HCT116 (cell line): ENCODE data around the gene ZFAND6. TPM values are rescaled to one million over a fixed set of nuclear protein-coding genes. Genes with fewer than 3 reads are reported as not detected.

Source experiments
- ATAC-seq: fragments of 200-7000 bp; cut with Tn5 transposase; 2 replicates; pipeline ENCODE4 v1.9.1; 2020; ENCODE audit warnings: mild to moderate bottlenecking, moderate library complexity
- BruUV-seq: library from RNA; stranded (reverse); fragments of 400-500 nt; replicated peaks from 2 replicates; lab custom pipeline; 2021; lab: Mats Ljungman, UMichigan
- CTCF ChIA-PET: fragments of 300-600 bp; sonication (Branson Sonifier 250); formaldehyde crosslinking; loops from one replicate; lab custom pipeline; 2021; ENCODE audit warnings: antibody characterized with exemption; lab: Charles Lee
- POLR2A ChIA-PET: fragments of 300-600, 350-600 bp; sonication (Branson Sonifier 250); formaldehyde crosslinking; loops from one replicate; lab custom pipeline; 2021; ENCODE audit warnings: antibody characterized with exemption; lab: Charles Lee
- RAD21 ChIA-PET, 2 experiments: fragments of 300-600 bp; sonication (Branson Sonifier 250); formaldehyde crosslinking; loops; one replicate each; lab custom pipeline; 2023; ENCODE audit warnings: low total read pairs in 2 of 2; ENCODE audit not compliant: uncharacterized antibody in 2 of 2, unreplicated experiment in 2 of 2, low non-redundant PET in 1 of 2; lab: Charles Lee
- DNase-seq: peaks from one replicate; pipeline ENCODE4 v3.0.0-alpha.2; 2010; ENCODE audit warnings: low read depth, low spot score
- H2AFZ ChIP-seq: fragments of 200-600 bp; shearing (Covaris generic), sonication (generic); 2 replicates; pipeline ENCODE4 v1.6.1; 2017; ENCODE audit warnings: low read depth, mixed run types, mixed read lengths, antibody characterized with exemption, low read length; ENCODE audit not compliant: poor library complexity, severe bottlenecking
- H3K27ac ChIP-seq: 2 replicates; pipeline ENCODE4 v1.5.1; 2012; ENCODE audit warnings: low read depth, low read length
- H3K27me3 ChIP-seq: fragments of 200-600 bp; sonication (generic); 2 replicates; pipeline ENCODE4 v1.6.1; 2016; ENCODE audit warnings: mixed run types, low read length, mixed read lengths; ENCODE audit not compliant: insufficient read depth
- H3K36me3 ChIP-seq, 2 experiments: fragments of 200-500 bp in 1 of 2; fragments of 200-600 bp in 1 of 2; sonication (Bioruptor generic) in 1 of 2; sonication (generic) in 1 of 2; 2 replicates each; pipeline versions ENCODE4 v1.5.1 to v1.6.1; 2014 to 2016; ENCODE audit warnings: low read length in 2 of 2, inconsistent platforms in 1 of 2, mixed read lengths in 1 of 2, mixed run types in 1 of 2; ENCODE audit not compliant: insufficient read depth in 2 of 2, control insufficient read depth in 1 of 2
- H3K4me1 ChIP-seq, 2 experiments: fragments of 200-600 bp in 1 of 2; sonication (generic) in 1 of 2; 2 replicates each; pipeline versions ENCODE4 v1.5.1 to v1.6.1; 2012 to 2017; ENCODE audit warnings: low read length in 2 of 2, inconsistent platforms in 1 of 2, mild to moderate bottlenecking in 1 of 2, mixed read lengths in 1 of 2, mixed run types in 1 of 2, moderate library complexity in 1 of 2; ENCODE audit not compliant: insufficient read depth in 2 of 2, control insufficient read depth in 1 of 2
- H3K4me2 ChIP-seq: fragments of 200-600 bp; sonication (generic); 2 replicates; pipeline ENCODE4 v1.6.1; 2017; ENCODE audit warnings: mixed run types, low read length, mixed read lengths
- H3K4me3 ChIP-seq, 2 experiments: fragments of 200-600 bp in 1 of 2; sonication (generic) in 1 of 2; replicated peaks in 1 of 2; 2 replicates each; pipeline ENCODE4 v1.5.1; 2011 to 2016; ENCODE audit warnings: low read length in 2 of 2, control low read depth in 1 of 2, low read depth in 1 of 2, mild to moderate bottlenecking in 1 of 2, mixed read lengths in 1 of 2, mixed run types in 1 of 2
- H3K79me2 ChIP-seq: fragments of 200-600 bp; sonication (generic); 2 replicates; pipeline ENCODE4 v1.6.1; 2017; ENCODE audit warnings: mild to moderate bottlenecking, mixed run types, low read length, moderate library complexity, mixed read lengths; ENCODE audit not compliant: insufficient read depth
- H3K9ac ChIP-seq: fragments of 200-600 bp; sonication (generic); 2 replicates; pipeline ENCODE4 v1.6.1; 2016; ENCODE audit warnings: low read length, mixed read lengths
- H3K9me2 ChIP-seq: fragments of 200-600 bp; sonication (generic), shearing (Covaris generic); 2 replicates; pipeline ENCODE4 v1.6.1; 2017; ENCODE audit warnings: mixed run types, mild to moderate bottlenecking, moderate library complexity; ENCODE audit not compliant: insufficient read depth
- H3K9me3 ChIP-seq, 2 experiments: fragments of 200-500 bp in 1 of 2; fragments of 200-600 bp in 1 of 2; sonication (Bioruptor generic) in 1 of 2; sonication (generic) in 1 of 2; 2 replicates each; pipeline ENCODE4 v1.6.1; 2014 to 2017; ENCODE audit warnings: low read length in 2 of 2, mixed read lengths in 2 of 2, inconsistent platforms in 1 of 2, low read depth in 1 of 2, mild to moderate bottlenecking in 1 of 2, mixed run types in 1 of 2, moderate library complexity in 1 of 2; ENCODE audit not compliant: control insufficient read depth in 1 of 2, insufficient read depth in 1 of 2
- H4K20me1 ChIP-seq: fragments of 200-600 bp; sonication (generic), shearing (Covaris generic); 2 replicates; pipeline ENCODE4 v1.6.1; 2017; ENCODE audit warnings: mixed run types, mild to moderate bottlenecking, moderate library complexity; ENCODE audit not compliant: insufficient read depth
- CBX3 ChIP-seq: IDR thresholded peaks from 2 replicates; pipeline ENCODE4 v1.6.1; 2012; ENCODE audit warnings: low read depth
- CEBPB ChIP-seq: IDR thresholded peaks from 2 replicates; pipeline ENCODE4 v1.6.1; 2012; ENCODE audit warnings: low read depth
- EGR1 ChIP-seq: IDR thresholded peaks from 2 replicates; pipeline ENCODE4 v1.6.1; 2012; ENCODE audit warnings: low read depth
- ELF1 ChIP-seq: IDR thresholded peaks from 2 replicates; pipeline ENCODE4 v1.6.1; 2012; ENCODE audit warnings: low read depth, borderline replicate concordance
- EZH2 ChIP-seq: fragments of 200-600 bp; sonication (generic); IDR thresholded peaks from 2 replicates; pipeline ENCODE4 v1.6.1; 2017; ENCODE audit warnings: antibody characterized with exemption, mixed run types
- FOSL1 ChIP-seq: IDR thresholded peaks from 2 replicates; pipeline ENCODE4 v1.6.1; 2012; ENCODE audit warnings: low read depth
- POLR2A ChIP-seq: IDR thresholded peaks from 2 replicates; pipeline ENCODE4 v1.7.0; 2011; ENCODE audit warnings: borderline replicate concordance; ENCODE audit not compliant: insufficient read depth, insufficient read length; ENCODE audit errors: extremely low read depth
- SIN3A ChIP-seq: IDR thresholded peaks from 2 replicates; pipeline ENCODE4 v1.6.1; 2012; ENCODE audit warnings: low read depth
- SP1 ChIP-seq: IDR thresholded peaks from 2 replicates; pipeline ENCODE4 v1.6.1; 2012; ENCODE audit warnings: low read depth
- YY1 ChIP-seq: IDR thresholded peaks from 2 replicates; pipeline ENCODE4 v1.6.1; 2011; ENCODE audit warnings: low read length, low read depth, moderate library complexity, mild to moderate bottlenecking; ENCODE audit not compliant: insufficient replicate concordance; ENCODE audit errors: extremely low read depth
- ZFX ChIP-seq: fragments of 450-650 bp; IDR thresholded peaks from 2 replicates; pipeline ENCODE4 v1.6.1; 2017
- ZNF274 ChIP-seq: fragments of 200-500 bp; sonication (Bioruptor generic); IDR thresholded peaks from 2 replicates; pipeline ENCODE4 v1.6.1; 2014; ENCODE audit warnings: mild to moderate bottlenecking, low read depth, low read length, inconsistent platforms
- intact Hi-C: fragments of 100-400 bp; cut with micrococcal nuclease; formaldehyde crosslinking; loops from 2 replicates; pipeline ENCODE4 v1.10.0; 2022
- total RNA-seq: library from RNA; stranded (reverse); gene quantifications from one replicate; pipeline ENCODE4 v1.2.1, GENCODE V29; 2021; ENCODE audit not compliant: unreplicated experiment
- TF ChIP-seq, protein P1 (sequence below): IDR thresholded peaks from 2 replicates; pipeline ENCODE4 v1.6.1; 2012
- TF ChIP-seq, protein P2 (sequence below): IDR thresholded peaks from 2 replicates; pipeline ENCODE4 v1.6.1; 2011; ENCODE audit warnings: mild to moderate bottlenecking, low read length, moderate library complexity; ENCODE audit not compliant: insufficient replicate concordance; ENCODE audit errors: extremely low read depth
- TF ChIP-seq, protein P3 (sequence below), 3 experiments: fragments of 200-600 bp in 1 of 3; sonication (generic) in 1 of 3; IDR thresholded peaks in 2 of 3; conservative IDR thresholded peaks in 1 of 3; 2 replicates each; pipeline ENCODE4 v1.5.1; 2012 to 2017; ENCODE audit warnings: low read depth in 2 of 3, low read length in 2 of 3, antibody characterized with exemption in 1 of 3, borderline replicate concordance in 1 of 3, control low read depth in 1 of 3, mild to moderate bottlenecking in 1 of 3, mixed read lengths in 1 of 3, mixed run types in 1 of 3, moderate library complexity in 1 of 3; ENCODE audit not compliant: insufficient read depth in 1 of 3

Gene ZFAND6
- total RNA-seq, 1 experiment from 2014 or later = 51.3 TPM

DNA sequence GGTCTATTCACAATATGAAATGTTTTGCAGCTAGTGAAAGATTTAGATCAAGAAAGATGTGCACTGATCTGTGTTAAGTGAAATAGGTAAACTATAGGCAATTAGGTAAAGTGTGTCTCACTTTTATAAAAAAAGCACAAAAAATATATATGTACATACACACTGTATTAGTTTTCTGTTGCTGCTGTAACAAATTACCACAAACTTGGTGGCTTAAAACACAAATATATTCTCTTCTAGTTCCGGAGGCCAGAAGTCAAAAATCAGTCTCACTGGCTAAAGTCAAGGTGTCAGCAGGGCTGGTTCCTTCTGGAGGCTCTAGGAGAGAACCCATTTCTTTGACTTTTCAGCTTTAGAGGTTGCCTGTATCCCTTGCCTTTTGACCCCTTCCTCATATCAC, 104.4 kb downstream of the ZFAND6 start:
- ChIA-PET CTCF (no interaction called here), RAD21 (no interaction called here), POLR2A (no interaction called here)
- Histone ChIP-seq H3K9me3 (no peaks in the 10 kb centered on the region), H3K79me2 (no peaks in the 10 kb centered on the region), H3K36me3 (0 out of 4 replicates have a peak, but pooled peaks cover 0 to 2% of the 10 kb centered on the region in 2 experiments), H3K4me3 (no peak overlapping the region), H3K4me2 (no peak overlapping the region), H3K9ac (no peak overlapping the region), H4K20me1 (no peaks in the 10 kb centered on the region), H3K9me2 (no peaks in the 10 kb centered on the region), H3K27ac (no peak overlapping the region), H2AFZ (no peak overlapping the region), H3K4me1 (peaks cover 0 to 6% of the 10 kb centered on the region in 2 experiments; a peak in 1 of 4 replicates), H3K27me3 (no peaks in the 10 kb centered on the region)
- intact Hi-C loops = no loop called here
- ATAC-seq = no peak
- BruUV-seq = no TSS peak
- TF ChIP-seq EGR1 (no peak), POLR2A (no peak), ZFX (no peak), ZNF274 (no peak), ELF1 (no peak), SIN3A (no peak), SP1 (no peak), CBX3 (no peak), FOSL1 (no peak), CEBPB (no peak), YY1 (no peak), EZH2 (no peak)
- TF ChIP-seq, protein P1, sequence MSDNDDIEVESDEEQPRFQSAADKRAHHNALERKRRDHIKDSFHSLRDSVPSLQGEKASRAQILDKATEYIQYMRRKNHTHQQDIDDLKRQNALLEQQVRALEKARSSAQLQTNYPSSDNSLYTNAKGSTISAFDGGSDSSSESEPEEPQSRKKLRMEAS = no peak
- TF ChIP-seq, protein P2, sequence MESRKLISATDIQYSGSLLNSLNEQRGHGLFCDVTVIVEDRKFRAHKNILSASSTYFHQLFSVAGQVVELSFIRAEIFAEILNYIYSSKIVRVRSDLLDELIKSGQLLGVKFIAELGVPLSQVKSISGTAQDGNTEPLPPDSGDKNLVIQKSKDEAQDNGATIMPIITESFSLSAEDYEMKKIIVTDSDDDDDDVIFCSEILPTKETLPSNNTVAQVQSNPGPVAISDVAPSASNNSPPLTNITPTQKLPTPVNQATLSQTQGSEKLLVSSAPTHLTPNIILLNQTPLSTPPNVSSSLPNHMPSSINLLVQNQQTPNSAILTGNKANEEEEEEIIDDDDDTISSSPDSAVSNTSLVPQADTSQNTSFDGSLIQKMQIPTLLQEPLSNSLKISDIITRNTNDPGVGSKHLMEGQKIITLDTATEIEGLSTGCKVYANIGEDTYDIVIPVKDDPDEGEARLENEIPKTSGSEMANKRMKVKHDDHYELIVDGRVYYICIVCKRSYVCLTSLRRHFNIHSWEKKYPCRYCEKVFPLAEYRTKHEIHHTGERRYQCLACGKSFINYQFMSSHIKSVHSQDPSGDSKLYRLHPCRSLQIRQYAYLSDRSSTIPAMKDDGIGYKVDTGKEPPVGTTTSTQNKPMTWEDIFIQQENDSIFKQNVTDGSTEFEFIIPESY = no peak
- TF ChIP-seq, protein P3, sequence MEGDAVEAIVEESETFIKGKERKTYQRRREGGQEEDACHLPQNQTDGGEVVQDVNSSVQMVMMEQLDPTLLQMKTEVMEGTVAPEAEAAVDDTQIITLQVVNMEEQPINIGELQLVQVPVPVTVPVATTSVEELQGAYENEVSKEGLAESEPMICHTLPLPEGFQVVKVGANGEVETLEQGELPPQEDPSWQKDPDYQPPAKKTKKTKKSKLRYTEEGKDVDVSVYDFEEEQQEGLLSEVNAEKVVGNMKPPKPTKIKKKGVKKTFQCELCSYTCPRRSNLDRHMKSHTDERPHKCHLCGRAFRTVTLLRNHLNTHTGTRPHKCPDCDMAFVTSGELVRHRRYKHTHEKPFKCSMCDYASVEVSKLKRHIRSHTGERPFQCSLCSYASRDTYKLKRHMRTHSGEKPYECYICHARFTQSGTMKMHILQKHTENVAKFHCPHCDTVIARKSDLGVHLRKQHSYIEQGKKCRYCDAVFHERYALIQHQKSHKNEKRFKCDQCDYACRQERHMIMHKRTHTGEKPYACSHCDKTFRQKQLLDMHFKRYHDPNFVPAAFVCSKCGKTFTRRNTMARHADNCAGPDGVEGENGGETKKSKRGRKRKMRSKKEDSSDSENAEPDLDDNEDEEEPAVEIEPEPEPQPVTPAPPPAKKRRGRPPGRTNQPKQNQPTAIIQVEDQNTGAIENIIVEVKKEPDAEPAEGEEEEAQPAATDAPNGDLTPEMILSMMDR (IDR thresholded peaks at IDR 0.05 in 2 of 3, conservative IDR thresholded peaks at IDR 0.05 in 1 of 3; ENCODE audit: borderline replicate concordance in 1 of 3, insufficient read depth in 1 of 3, low read depth in 2 of 3, low read length in 2 of 3) = no peak
- DNase-seq = no peak
